Spinal cord (tissue), 10 donors: ENCODE results near the gene NRGN. TPM values are rescaled to one million over a fixed set of nuclear protein-coding genes. Genes with fewer than 3 reads are reported as not detected.

ENCODE experiments used
- DNase-seq, 6 donors: peaks; one replicate each; pipeline versions ENCODE4 v3.0.0 to v3.0.0-alpha.2; 2013 to 2015; ENCODE audit warnings: low spot score in 6 of 6, low read depth in 4 of 6
- H3K27ac ChIP-seq: one replicate; pipeline ENCODE4 v1.5.1; 2013; ENCODE audit warnings: low read depth, low read length, control low read depth
- H3K27me3 ChIP-seq: one replicate; pipeline ENCODE4 v1.6.1; 2013; ENCODE audit warnings: low read length; ENCODE audit not compliant: control insufficient read depth, insufficient read depth
- H3K36me3 ChIP-seq: one replicate; pipeline ENCODE4 v1.6.1; 2013; ENCODE audit warnings: low read length; ENCODE audit not compliant: control insufficient read depth, insufficient read depth
- H3K4me1 ChIP-seq: one replicate; pipeline ENCODE4 v1.6.1; 2013; ENCODE audit warnings: low read length; ENCODE audit not compliant: control insufficient read depth, insufficient read depth
- H3K4me3 ChIP-seq: one replicate; pipeline ENCODE4 v1.5.1; 2013; ENCODE audit warnings: low read depth, low read length, control low read depth
- H3K9me3 ChIP-seq: one replicate; pipeline ENCODE4 v1.6.1; 2013; ENCODE audit warnings: low read length; ENCODE audit not compliant: control insufficient read depth, insufficient read depth
- WGBS: methylation state at CpG from one replicate; pipeline ENCODE4 v1.1.5; 2013; ENCODE audit warnings: missing lambda C conversion rate; ENCODE audit not compliant: insufficient coverage; 5-methylcytosine and 5-hydroxymethylcytosine counted together
- polyA plus RNA-seq, 2 donors: library from polyadenylated mRNA; unstranded; fragments of 120-200 nt; gene quantifications; one replicate each; pipeline ENCODE4 v1.2.1, GENCODE V29; 2013; ENCODE audit not compliant: insufficient read length in 2 of 2
- total RNA-seq, 2 donors: library from RNA; depleted of rRNA in 1 of 2; stranded (reverse); fragments of 120-200 nt in 1 of 2; fragments of >200 nt in 1 of 2; gene quantifications; one replicate each; pipeline versions ENCODE4 v1.2.3 to v1.2.4, GENCODE V29; 2013 to 2014
- donor health status: healthy.

Gene NRGN
- total and polyA plus RNA-seq, 4 donors = 1.5 to 33.3 (median 16.6) TPM

DNA sequence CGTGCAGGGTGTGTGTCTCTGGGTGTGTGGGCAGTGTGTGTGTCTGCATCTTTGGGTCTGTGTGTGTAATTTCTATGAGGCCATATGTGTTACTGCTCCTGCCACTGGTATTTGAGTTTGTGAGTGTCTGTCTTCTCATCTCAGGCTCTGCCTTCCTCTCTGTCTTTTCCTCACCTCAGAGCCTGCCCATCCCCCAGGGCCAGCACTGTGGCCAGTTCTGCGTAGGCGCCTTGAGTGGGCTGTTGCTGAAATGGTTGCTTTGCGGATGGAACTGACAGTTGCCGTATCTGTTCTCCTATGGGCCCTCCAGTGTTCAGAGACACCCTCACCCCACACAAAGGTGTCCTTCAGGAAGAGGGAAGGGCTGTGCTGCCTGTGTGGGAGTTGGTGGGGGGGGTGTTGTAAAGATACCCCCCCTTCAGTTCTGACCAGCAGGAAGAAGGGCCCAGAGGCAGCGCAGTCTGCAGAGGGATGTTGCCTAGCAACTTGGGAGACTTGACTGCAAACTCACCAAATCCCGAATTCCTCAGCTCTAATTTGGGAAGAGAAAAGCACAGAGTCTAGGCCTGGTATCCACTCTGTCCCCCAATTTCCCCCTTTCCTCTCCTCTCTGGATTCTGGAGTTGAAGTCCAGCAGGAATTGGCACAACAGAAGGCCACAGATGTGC lies 2.0 kb upstream of the NRGN start:
- peaks cover 29% of the 10 kb centered on the region for H3K27me3 ChIP-seq
- H3K4me1 ChIP-seq = peaks cover 30% of the 10 kb centered on the region
- peak in 2 of 6 donors; percentile 63 to 68 for DNase-seq
- no peaks in the 10 kb centered on the region for H3K36me3 ChIP-seq
- H3K4me3 ChIP-seq = no peak overlapping the region
- H3K9me3 ChIP-seq = no peaks in the 10 kb centered on the region
- 33% methylated on average over 3 of the region's 7 CpGs for WGBS
- no peak overlapping the region for H3K27ac ChIP-seq

DNA sequence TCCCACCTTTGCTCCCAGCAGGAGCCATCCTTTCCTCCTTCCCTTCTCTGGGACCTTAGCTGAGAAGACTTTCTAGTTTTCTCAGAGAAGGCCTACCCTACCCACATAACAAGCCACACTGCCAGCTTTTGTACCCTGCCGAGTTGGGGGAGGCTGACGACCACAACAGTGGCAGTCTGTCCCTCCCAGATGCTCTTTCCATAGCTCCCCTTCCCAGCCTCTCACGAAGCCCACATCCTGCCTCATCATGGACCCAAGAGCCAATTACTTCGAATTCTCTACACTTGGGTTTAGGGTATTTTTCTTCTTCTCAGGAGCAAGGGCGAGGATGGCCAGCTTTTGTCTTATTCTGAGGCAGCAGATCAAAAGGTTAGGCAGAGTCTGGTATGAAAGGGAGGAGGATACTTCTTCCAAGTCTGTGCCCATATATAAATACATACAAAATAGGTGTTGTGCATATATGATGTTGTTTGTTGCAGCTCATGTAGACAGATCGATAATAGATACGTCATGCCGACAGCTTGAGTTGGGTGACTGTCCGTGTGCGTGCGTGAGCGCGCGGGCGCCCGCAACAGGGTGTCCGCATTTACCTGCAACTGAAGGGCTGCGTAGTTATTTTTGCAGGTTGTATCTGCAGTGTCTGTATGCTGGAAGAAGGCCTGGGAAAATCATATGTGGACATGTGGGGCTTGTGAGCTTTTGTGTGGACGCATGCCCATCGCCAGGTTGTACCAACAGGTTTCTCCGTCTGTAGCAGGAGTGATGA lies 846 bp upstream of the NRGN start:
- 32% methylated on average over 18 of the region's 21 CpGs for WGBS

DNA sequence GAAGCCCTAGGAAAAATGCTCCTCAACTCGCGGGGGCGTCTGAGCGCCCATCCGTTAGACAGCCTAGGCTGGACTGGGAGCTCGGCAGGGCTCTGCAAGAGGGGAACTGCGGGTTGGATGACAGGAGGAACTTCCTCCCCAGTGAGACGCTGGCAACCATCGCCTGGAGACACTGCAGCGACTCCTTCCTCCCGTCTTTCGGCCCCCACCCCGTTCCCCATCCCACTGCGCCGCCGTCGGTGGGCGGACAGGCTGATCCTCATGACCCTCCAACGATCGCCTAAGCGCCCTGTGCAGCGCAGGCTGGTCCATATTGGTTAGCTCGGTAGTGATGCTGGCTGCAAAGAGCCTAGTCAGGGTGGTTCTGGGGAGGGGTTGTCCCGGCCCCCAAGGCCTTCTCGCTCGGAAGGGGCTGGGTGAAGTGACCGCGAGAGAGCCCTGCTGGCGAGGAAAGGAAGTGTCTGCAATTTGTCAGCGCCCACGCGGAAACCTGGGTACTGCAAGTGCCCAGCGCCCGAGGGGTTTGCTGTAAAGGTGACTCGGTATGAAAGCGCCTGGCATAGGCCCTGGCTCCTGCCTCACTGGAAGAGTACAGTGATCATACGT lies 638 bp downstream of the NRGN start:
- peak overlapping the region; percentile 54 for H3K4me3 ChIP-seq
- no peak overlapping the region for H3K27ac ChIP-seq
- under 1% methylated on average over 35 of the region's 37 CpGs for WGBS
- H3K9me3 ChIP-seq = no peaks in the 10 kb centered on the region
- peak in 2 of 6 donors; percentile 25 to 28 for DNase-seq
- H3K4me1 ChIP-seq = peaks cover 34% of the 10 kb centered on the region
- H3K27me3 ChIP-seq = peaks cover 54% of the 10 kb centered on the region
- H3K36me3 ChIP-seq = no peaks in the 10 kb centered on the region

More for the DNA sequence above, 846 bp upstream of the NRGN start:
- no peaks in the 10 kb centered on the region for H3K36me3 ChIP-seq
- H3K27ac ChIP-seq = no peak overlapping the region
- H3K27me3 ChIP-seq = peaks cover 39% of the 10 kb centered on the region
- no peaks in the 10 kb centered on the region for H3K9me3 ChIP-seq
- peaks cover 30% of the 10 kb centered on the region for H3K4me1 ChIP-seq
- no peak for DNase-seq
- peak overlapping the region; percentile 54 for H3K4me3 ChIP-seq

DNA sequence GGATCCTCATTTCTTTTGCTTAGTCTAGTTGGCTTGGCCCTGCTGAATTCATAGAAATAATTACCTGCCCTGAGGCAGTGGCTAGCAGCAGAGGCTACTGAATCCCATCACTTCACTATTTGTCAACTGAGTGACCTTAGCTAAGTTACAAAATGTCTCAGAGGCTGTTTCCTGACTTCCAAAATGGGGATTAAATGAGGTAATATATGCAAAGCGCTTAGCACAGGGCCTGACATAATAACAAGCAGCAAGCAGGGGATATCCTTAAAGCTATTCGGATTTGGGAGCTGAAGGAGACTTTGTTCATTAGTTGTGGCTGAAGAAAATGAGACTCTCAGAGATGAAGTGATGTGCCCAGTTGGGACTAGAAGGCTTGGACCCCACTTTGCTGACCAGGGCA lies 2.8 kb downstream of the NRGN start:
- whole genome bisulfite sequencing = 45% methylated on average over 2 of the region's 2 CpGs
- Histone ChIP-seq H3K36me3 (no peaks in the 10 kb centered on the region), H3K9me3 (no peaks in the 10 kb centered on the region), H3K27ac (no peak overlapping the region), H3K27me3 (peaks cover 76% of the 10 kb centered on the region), H3K4me1 (peaks cover 52% of the 10 kb centered on the region), H3K4me3 (no peak overlapping the region)
- no peak for DNase-seq

DNA sequence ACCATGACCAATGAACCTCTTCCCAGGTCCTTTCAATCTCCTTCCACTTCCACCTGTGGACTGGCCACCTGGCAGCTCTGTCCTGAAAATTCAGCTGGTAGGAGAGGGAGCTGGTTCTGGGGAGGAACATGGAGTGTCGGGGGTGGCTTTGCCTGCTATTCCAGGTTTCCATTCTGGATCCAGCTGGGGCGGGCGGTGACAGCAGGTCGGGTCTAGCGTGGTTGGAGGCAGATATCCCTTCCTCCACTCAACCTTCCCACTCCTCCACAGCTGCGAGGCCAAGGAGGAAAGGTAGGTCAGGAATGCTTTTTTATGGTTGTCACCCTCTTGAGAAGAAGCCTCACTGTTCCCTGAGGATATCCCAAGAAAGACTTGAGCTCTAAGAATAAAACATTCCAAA lies 3.3 kb downstream of the NRGN start:
- H3K4me3 ChIP-seq = no peak overlapping the region
- H3K27ac ChIP-seq = no peak overlapping the region
- H3K9me3 ChIP-seq = no peaks in the 10 kb centered on the region
- H3K27me3 ChIP-seq = peaks cover 81% of the 10 kb centered on the region
- WGBS = 42% methylated on average over 2 of the region's 6 CpGs
- H3K36me3 ChIP-seq = no peaks in the 10 kb centered on the region
- DNase-seq = no peak
- H3K4me1 ChIP-seq = peaks cover 47% of the 10 kb centered on the region

DNA sequence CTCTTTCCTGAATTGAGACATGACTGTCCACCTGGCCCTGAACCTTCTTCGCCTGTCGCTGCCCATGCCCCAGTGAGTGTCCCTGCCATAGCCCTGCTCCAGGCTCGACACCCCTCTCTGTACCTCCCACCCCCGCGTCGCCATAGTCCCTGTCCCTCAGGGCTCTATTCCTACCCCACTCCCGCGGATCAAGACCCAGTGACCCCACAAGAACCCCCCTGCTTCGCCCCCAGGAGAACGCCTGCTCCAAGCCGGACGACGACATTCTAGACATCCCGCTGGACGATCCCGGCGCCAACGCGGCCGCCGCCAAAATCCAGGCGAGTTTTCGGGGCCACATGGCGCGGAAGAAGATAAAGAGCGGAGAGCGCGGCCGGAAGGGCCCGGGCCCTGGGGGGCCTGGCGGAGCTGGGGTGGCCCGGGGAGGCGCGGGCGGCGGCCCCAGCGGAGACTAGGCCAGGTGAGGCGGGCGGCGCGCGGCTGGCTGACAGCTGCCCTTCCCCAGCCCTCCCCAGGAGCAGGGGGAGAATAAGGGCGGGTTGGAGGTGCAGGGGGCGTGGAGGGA lies 5.6 kb downstream of the NRGN start:
- Histone ChIP-seq H3K27ac (no peak overlapping the region), H3K4me1 (peaks cover 28% of the 10 kb centered on the region), H3K4me3 (no peak overlapping the region), H3K9me3 (no peaks in the 10 kb centered on the region), H3K36me3 (no peaks in the 10 kb centered on the region), H3K27me3 (peaks cover 98% of the 10 kb centered on the region)
- WGBS = 5% methylated on average over 36 of the region's 44 CpGs
- no peak for DNase-seq

DNA sequence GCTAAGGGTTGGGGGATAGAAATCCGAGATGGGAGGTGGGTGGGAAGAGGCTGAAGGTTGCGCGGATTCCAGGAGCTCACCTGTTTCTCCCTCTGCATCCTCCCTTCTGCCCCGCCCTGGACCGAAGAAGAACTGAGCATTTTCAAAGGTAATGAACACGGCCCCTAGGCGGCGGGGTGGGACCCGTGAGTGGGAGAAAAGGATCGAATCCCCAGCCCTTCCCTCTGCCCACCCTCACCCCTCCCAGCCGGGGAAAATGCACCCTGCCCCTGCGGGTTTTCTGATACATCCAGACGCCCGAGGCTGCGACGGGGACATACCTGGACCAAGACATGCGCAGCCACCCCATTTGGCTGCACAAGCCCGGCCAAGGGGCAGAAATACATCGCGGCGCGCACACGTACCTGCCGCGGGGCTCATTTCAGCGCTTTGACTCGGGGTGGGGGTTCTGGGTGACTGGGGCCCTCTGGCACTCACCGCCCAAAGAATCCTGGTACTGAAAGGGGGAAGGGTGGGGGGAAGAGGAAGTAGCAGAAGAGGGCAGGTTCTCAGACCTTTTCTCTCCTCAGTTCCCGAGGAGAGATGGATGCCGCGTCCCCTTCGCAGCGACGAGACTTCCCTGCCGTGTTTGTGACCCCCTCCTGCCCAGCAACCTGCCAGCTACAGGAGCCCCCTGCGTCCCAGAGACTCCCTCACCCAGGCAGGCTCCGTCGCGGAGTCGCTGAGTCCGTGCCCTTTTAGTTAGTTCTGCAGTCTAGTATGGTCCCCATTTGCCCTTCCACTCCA lies 6.3 kb downstream of the NRGN start:
- Histone ChIP-seq H3K27ac (no peak overlapping the region), H3K4me3 (peak overlapping the region; percentile 35)

DNA sequence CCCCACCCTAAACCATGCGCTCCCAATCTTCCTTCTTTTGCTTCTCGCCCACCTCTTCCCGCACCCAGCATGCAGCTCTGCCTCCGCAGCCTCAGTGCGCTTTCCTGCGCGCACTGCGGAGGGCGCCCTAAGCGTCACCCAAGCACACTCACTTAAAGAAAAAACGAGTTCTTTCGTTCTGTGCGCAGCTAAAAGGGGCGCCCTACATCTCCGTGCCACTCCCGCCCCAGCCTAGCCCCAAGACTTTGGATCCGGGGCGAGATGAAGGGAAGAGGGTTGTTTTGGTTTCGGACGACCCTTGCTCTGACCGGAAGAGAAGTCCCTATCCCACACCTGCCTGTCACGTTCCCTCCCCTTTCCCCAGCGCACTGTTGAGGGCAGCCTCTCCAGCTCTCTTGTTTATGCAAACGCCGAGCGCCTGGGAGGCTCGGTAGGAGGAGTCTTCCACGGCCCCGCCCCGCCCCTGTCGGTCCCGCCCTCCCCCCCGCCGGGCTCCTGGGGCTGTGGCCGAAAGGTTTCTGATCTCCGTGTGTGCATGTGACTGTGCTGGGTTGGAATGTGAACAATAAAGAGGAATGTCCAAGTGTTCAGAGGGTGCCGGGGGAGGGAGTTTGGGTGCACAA lies 7.0 kb downstream of the NRGN start:
- Histone ChIP-seq H3K4me3 (peak overlapping the region; percentile 35), H3K9me3 (no peaks in the 10 kb centered on the region), H3K4me1 (peaks cover 28% of the 10 kb centered on the region), H3K27ac (no peak overlapping the region), H3K27me3 (peaks cover 98% of the 10 kb centered on the region), H3K36me3 (no peaks in the 10 kb centered on the region)
- 2% methylated on average over 26 of the region's 37 CpGs for WGBS
- DNase-seq = peak in 1 of 6 donors; percentile 24

More for the DNA sequence above, 6.3 kb downstream of the NRGN start:
- H3K9me3 ChIP-seq = no peaks in the 10 kb centered on the region
- H3K27me3 ChIP-seq = peaks cover 98% of the 10 kb centered on the region
- no peaks in the 10 kb centered on the region for H3K36me3 ChIP-seq
- peak in 1 of 6 donors; percentile 21 for DNase-seq
- H3K4me1 ChIP-seq = peaks cover 25% of the 10 kb centered on the region
- WGBS = 6% methylated on average over 36 of the region's 41 CpGs
